Measurements from ENCODE around the gene ALDH3A1. TPM values are rescaled to one million over a fixed set of nuclear protein-coding genes. Genes with fewer than 3 reads are reported as not detected.

Gene ALDH3A1
- total RNA-seq, 2 experiments from 2014 or later = 0.38 to 0.92 TPM

- ATAC-seq (no peak), DNase-seq (no peak)
- intact Hi-C loops (cut with micrococcal nuclease) = loop anchor here (5.0 kb wide), 1 partner anchor 110 kb away; no protein-coding TSS in a partner anchor
- ChIA-PET CTCF (interaction anchor here (1.3 kb wide), 1 partner anchor 16 kb away, joined by 4 read pairs; no protein-coding TSS in a partner anchor), POLR2A (no interaction called here)
- Mint-ChIP-seq H3K27ac (no peak overlapping the region), H3K27me3 (peaks cover 6% of the 10 kb centered on the region), H3K4me1 (ENCODE audit: low read depth) (peaks cover 2% of the 10 kb centered on the region), H3K9me3 (no peaks in the 10 kb centered on the region), H3K36me3 (ENCODE audit: low read depth) (no peaks in the 10 kb centered on the region), H3K4me3 (no peak overlapping the region)
- no peak for TF ChIP-seq CTCF (IDR thresholded peaks at IDR 0.05)
These were observed 859 bp downstream of the ALDH3A1 start for GRCh38 chr17:19747159-19747719.

- intact Hi-C loops (cut with micrococcal nuclease) = loop anchor here (5.0 kb wide), 1 partner anchor 109 kb away; no protein-coding TSS in a partner anchor
- DNase-seq (no peak), ATAC-seq (no peak)
- ChIA-PET CTCF (interaction anchor here (1.3 kb wide), 1 partner anchor 16 kb away, joined by 4 read pairs; no protein-coding TSS in a partner anchor), POLR2A (no interaction called here)
- H3K27ac Mint-ChIP-seq = no peak overlapping the region
- H3K36me3 Mint-ChIP-seq (ENCODE audit: low read depth) = no peaks in the 10 kb centered on the region
- H3K27me3 Mint-ChIP-seq = peaks cover 6% of the 10 kb centered on the region
- H3K4me1 Mint-ChIP-seq (ENCODE audit: low read depth) = peaks cover 2% of the 10 kb centered on the region
- no peak overlapping the region for H3K4me3 Mint-ChIP-seq
- TF ChIP-seq CTCF (IDR thresholded peaks at IDR 0.05) = no peak
- no peaks in the 10 kb centered on the region for H3K9me3 Mint-ChIP-seq
These were observed 1.6 kb downstream of the ALDH3A1 start for GRCh38 chr17:19746517-19746916.

GRCh38 chr17:19744922-19745757, 3.0 kb downstream of the ALDH3A1 start:
- no peak overlapping the region for H3K27ac Mint-ChIP-seq
- H3K27me3 Mint-ChIP-seq = no peaks in the 10 kb centered on the region
- H3K4me3 Mint-ChIP-seq = peak overlapping the region; percentile 70
- DNase-seq (peak; percentile 95), ATAC-seq (peak; percentile 99)
- H3K36me3 Mint-ChIP-seq (ENCODE audit: low read depth) = no peaks in the 10 kb centered on the region
- H3K4me1 Mint-ChIP-seq (ENCODE audit: low read depth) = peaks cover 2% of the 10 kb centered on the region
- no peaks in the 10 kb centered on the region for H3K9me3 Mint-ChIP-seq
- intact Hi-C loops (cut with micrococcal nuclease) = loop anchor here (5.0 kb wide), 1 partner anchor 108 kb away; no protein-coding TSS in a partner anchor
- ChIA-PET POLR2A (interaction anchor here (0.6 kb wide), 1 partner anchor 75 kb away, joined by 3 read pairs; no protein-coding TSS in a partner anchor), CTCF (interaction anchor here (0.6 to 2.1 kb wide), 38 partner anchors 9 to 382 kb away, joined by 3 to 18 read pairs (median 4); partner anchors contain the start of genes ALDH3A2, B9D1, SLC47A1 and ULK2)
- TF ChIP-seq CTCF (IDR thresholded peaks at IDR 0.05) = peak; percentile 90

GRCh38 chr17:19744492-19744891, 3.6 kb downstream of the ALDH3A1 start:
- Mint-ChIP-seq H3K36me3 (ENCODE audit: low read depth) (no peaks in the 10 kb centered on the region), H3K27me3 (no peaks in the 10 kb centered on the region), H3K27ac (peak overlapping the region; percentile 18), H3K9me3 (no peaks in the 10 kb centered on the region), H3K4me3 (peak overlapping the region; percentile 70), H3K4me1 (ENCODE audit: low read depth) (peaks cover 2% of the 10 kb centered on the region)
- intact Hi-C loops (cut with micrococcal nuclease) = no loop called here
- no peak for TF ChIP-seq CTCF (IDR thresholded peaks at IDR 0.05)
- no peak for DNase-seq
- ATAC-seq = peak; percentile 12
- POLR2A ChIA-PET = no interaction called here
- CTCF ChIA-PET = interaction anchor here (0.6 to 2.1 kb wide), 32 partner anchors 8 to 252 kb away, joined by 3 to 18 read pairs (median 4); partner anchors contain the start of genes ALDH3A2, SLC47A1 and ULK2
